WI38 (cell line): Measurements from ENCODE around the gene CYP26C1.
A peak's percentile ranks its signal among the peaks of the same experiment; 100 is the strongest.

Experiments
- H3K4me3 ChIP-seq: 2 replicates; pipeline ENCODE4 v1.5.1; 2011; ENCODE audit warnings: low read depth, mild to moderate bottlenecking, control low read depth, low read length
- TF ChIP-seq, protein P1 (sequence below): IDR thresholded peaks from 2 replicates; pipeline ENCODE4 v1.5.1; 2012; ENCODE audit warnings: low read depth, mild to moderate bottlenecking, control low read depth, low read length

CYP26C1 gene

DNA sequence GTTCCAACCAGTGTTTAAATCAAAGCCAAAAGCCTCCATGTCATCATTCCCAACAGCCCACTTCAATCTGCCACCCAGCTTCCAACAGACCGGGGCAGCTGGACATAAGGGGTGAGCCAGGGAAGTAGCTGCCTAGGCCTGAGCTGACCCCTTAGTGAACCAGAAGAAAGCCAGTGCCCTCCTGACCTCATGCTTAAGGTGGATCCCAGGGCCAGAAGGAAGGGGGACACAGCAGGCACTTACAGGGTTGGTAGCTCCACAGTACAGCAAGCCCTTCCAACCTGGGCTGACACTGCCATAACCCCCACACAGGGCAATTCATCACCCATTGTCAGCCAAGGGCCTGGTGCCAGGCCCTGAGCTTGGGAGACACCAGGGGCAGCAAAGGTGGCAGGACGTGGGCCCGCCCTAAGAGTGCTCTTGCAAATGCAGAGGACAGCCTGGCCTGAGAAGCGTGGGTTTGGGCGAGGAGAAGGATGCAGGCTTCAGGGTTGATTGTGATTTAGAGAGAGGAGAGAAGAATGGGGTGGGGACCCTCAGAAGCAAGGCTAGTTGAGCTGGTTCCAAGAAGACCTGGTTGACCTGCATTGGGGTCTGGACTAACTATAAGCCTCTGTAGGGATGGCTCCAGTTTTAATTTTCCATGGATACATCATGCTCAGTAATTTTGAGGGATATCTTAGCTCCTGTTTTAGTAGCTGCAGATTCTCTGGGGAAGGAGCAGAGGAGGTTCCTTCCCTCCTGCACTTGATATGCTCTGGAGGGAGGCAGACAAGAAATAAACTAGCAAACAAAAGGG lies 10.0 kb downstream of the CYP26C1 start:
- H3K4me3 ChIP-seq: no peak overlapping the region

DNA sequence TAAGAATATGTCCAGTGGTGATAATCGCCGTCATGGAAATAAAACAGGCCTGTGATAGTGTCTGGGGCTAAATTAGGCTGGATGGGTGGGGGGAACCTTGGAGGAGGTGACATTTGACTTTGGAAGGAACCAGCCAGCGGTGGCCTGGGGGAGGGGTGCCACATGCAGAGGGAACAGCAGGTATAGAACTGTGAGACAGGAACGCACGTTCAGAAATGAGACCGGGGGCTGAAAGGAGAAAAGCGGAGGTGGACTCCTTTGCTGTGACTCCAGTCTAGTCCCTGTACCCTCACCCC lies 10.5 kb downstream of the CYP26C1 start:
- H3K4me3 ChIP-seq: no peak overlapping the region
- TF ChIP-seq, protein P1, sequence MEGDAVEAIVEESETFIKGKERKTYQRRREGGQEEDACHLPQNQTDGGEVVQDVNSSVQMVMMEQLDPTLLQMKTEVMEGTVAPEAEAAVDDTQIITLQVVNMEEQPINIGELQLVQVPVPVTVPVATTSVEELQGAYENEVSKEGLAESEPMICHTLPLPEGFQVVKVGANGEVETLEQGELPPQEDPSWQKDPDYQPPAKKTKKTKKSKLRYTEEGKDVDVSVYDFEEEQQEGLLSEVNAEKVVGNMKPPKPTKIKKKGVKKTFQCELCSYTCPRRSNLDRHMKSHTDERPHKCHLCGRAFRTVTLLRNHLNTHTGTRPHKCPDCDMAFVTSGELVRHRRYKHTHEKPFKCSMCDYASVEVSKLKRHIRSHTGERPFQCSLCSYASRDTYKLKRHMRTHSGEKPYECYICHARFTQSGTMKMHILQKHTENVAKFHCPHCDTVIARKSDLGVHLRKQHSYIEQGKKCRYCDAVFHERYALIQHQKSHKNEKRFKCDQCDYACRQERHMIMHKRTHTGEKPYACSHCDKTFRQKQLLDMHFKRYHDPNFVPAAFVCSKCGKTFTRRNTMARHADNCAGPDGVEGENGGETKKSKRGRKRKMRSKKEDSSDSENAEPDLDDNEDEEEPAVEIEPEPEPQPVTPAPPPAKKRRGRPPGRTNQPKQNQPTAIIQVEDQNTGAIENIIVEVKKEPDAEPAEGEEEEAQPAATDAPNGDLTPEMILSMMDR: no peak

More for the DNA sequence above, 10.0 kb downstream of the CYP26C1 start:
- TF ChIP-seq, protein P1: no peak

- TF ChIP-seq, protein P1: no peak
- H3K4me3 ChIP-seq: no peak overlapping the region
Observed at GRCh38 chr10:93071674-93072224, 11.2 kb downstream of the CYP26C1 start.

- no peak overlapping the region for H3K4me3 ChIP-seq
- TF ChIP-seq, protein P1: no peak
Observed at GRCh38 chr10:93072225-93072712, 11.7 kb downstream of the CYP26C1 start.

DNA sequence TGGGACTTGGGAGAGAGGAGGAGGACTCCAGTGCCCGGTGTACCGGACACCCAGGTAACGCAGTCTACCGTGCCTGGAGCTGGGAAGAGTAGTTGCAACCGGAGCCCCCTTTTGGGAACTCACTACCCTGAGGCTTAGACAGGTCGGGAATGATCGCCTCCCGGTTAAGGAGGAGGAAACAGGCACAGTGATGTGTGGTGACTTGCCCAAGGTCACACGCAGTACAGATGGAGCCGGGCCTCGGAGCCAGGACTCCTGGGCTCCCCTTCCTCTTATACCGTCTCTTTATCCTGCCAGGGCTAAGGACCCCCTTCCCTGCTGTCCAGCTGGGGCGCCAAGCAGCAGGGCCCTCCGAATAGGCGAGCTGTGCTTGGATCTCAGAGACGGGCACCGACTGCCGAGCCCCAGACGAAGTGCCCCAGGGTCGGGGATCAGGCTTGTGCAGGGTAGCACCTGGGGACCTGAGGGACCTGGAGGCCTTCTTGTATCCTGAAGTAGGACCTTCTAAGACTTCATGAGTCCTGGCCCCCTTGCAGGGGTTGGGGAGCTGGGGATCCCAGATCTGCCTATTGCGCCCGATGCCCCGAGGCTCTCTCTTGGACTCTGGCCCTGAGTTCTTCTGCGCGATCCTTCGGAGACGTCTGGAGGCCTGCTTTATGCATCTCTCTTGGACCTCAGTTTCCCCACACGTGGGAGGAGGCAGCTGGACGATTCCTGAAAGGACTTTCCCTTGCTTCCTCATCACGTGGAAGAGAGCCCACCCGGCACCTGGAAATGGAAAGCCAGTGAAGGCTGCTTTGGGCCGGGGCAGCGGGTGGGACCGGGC lies 12.3 kb downstream of the CYP26C1 start:
- TF ChIP-seq, protein P1: no peak
- no peak overlapping the region for H3K4me3 ChIP-seq

DNA sequence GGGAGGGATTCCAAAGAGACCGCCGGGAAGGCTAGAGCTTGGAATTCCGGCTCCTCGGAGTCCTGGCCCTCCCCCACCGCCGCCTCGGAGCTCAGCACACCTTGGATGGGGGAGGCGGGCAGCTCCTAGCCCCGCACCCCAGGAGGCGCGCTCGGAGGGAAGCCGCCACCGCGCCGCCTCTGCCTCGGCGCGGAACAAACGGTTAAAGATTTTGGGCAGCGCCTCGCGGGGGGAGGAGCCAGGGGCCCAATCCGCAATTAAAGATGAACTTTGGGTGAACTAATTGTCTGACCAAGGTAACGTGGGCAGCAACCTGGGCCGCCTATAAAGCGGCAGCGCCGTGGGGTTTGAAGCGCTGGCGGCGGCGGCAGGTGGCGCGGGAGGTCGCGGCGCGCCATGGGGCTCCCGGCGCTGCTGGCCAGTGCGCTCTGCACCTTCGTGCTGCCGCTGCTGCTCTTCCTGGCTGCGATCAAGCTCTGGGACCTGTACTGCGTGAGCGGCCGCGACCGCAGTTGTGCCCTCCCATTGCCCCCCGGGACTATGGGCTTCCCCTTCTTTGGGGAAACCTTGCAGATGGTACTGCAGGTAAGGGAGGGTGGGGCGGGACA lies 13.0 kb downstream of the CYP26C1 start, which contains the start of gene CYP26A1:
Gene CYP26A1 (plus strand): TSS at position 355 of the 608 bp plus-strand sequence. CDS start 42 bp downstream, at position 397.
- TF ChIP-seq, protein P1: no peak
- peak within 1 kb of the TSS; percentile 22 for H3K4me3 ChIP-seq
